ENCODE data around the gene FAM193B.

FAM193B gene

DNA sequence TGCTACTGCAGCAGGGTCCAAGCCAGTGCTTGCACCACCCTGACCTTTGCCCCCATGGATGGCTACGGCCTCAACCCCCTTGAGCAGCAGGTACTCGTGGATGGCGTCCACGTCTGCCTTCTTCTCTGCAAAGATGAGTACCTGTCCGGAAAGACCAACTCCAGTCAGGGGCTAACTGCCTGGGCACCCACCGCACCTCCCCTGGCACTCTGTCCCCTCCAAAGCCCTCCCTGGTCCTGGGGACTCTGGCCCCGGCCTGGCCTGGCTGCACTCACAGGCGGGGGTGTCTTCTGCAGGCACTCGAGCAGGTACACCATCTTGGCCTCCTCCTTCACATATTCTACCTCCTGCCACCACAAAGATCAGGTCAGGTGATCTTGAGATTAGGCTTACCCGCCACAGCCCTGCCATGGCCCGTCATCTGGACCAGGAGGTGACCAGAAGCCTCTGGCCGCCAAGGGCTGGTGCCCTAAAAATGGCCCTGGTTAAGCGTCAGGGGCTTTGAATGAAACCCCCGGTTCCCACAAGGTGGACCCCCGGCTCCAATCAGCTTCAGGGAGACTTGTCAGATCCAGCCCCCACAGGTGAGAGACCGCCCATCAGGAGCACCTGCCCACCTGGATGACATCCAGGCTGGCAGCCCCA is 41.5 kb downstream of the FAM193B start:
- no peak for DNase-seq

DNA sequence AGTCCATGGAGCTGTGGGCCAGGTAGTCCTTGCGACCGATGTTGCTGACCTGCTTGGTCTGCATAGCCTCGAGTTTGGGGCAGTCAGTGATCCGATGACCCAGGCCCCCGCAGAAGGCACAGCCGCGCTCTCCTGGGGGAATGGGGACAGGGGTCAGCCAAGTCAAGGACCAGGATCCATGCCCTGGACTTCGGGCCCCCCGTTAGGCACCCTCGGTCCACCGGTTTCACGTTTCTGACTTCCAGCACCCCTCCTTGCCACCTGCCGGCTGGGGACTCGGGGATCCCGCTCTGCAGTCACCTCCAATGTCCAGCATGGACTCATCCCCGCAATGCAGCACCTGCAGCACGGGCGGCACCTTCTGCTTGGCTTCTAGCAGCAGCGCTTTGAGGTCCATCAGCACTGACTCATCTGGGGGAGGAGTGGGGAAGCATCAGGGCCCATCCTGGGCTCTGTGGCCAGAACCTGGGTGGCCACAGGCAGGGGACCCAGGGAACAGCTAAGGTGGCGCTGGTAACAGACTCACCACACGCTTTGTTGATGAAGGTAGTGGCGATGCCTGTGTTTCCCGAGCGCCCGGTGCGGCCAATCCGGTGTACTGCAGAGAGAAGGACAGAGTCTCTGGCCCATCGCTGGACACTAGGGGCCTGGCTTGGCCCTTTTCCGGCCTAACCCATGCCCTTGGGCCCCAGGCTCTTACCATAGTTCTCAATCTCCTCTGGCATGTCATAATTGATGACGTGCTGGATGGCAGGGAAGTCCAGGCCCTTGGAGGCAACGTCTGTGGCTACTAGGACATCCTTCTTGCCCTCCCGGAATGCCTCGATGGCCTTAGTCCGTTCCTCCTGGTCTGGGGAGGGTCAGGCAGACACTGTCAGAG is 42.3 kb downstream of the FAM193B start:
- DNase-seq = no peak

- DNase-seq = no peak
Observed at GRCh38 chr5:177511181-177511580, 43.2 kb downstream of the FAM193B start.

DNA sequence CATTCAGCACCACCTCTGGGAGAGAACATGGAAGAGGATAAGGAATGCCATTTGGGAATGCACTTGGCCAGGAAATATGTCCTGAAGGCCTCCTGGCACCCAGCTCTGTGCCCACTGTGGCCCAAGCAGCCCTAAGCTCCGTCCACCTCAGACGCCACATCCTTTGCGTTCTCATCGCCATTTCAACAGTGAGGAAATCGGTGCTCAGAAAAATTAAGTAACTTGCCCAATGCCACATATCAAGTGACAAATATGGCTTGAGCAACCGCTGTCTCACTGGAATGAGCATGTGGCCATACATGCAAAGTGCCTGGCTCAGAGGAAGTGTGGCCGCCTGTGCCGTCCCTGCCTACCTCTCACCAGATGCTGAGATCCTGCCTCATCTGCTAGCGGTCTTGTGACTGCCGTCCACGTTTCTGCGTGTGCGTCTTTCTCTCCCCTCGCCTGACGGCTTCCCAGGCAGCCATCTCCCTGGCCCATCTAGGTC is 43.8 kb downstream of the FAM193B start:
- DNase-seq = no peak

DNA sequence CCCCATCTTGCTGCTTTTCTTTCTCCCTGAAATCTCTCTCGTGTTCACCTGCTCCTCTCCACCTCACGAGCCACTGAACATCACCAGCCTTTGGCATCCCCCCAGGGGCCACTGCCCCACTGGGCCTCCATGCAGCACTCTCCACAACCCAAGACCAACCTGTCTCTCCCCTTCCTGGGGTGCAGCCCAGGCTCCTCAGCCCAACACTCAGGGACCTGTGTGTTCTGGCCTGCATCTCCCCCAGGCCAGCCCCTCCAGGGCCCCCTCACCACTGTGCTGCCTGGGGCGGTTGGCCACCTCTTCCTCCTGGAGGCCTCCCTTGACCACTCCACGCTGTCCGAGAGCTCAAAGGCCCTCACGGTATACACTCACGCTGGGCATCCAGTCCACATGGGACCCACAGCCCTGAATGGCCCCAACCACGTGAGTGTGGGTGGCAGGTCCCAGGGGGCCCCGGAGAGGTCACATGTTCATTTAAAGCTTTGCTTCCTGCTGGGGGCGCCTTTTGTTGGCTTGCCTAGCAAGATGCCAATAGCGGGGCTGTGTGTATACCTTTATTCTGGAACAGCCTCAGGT is 44.3 kb downstream of the FAM193B start:
- DNase-seq = no peak

DNA sequence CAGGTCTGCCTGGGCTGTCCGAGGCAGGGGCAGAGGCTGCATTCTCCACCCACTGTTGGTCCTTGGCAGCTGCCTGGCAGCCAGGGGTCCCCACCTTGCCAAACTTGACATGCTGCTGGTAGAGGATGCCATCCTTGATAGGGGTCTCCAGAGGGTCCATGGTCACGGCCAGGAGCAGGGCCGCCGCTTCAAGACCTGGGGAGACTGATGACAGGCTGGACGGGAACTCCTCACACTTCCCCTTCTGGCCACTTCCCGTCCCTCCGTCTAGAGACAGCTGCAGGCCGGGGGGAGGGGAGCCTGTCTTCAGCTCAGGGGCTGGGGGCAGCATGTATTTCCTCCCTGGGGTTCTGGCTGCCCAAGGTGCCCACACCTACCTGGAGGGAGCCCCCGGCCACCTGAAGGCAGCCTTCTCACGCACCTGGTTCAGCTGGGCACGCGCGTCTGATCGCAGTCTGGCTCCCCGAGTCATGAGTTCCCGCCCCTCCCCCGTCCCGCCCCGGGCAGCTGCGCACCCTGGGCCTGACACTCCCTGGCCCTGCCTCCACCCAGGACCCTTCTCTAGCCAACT is 44.9 kb downstream of the FAM193B start, which contains the start of gene DOK3:
DOK3 (minus strand) TSS at position 446 of the 571 bp plus-strand sequence; CDS start at position 160, 286 bp downstream.
- DNase-seq = no peak

DNA sequence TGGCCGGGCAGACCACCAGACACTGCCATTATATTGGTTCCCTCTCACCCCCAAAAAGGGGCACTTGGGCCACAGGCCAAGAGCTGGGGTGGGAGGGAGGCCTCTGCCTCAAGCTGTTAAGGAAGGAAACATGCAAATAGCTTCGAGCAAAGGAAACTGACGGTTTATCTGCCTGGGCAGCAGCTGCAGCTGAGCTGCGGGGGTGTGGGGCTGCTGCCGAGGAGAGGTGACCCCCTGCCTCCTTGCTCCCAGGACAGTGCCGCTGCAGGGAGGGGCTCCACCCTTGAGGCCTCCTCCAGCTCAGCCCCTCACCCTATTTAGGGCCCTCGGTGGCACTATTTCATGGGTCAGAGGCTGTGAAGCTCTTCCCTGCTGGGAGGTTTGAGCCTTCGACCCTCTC is 45.5 kb downstream of the FAM193B start:
- DNase-seq = no peak

DNA sequence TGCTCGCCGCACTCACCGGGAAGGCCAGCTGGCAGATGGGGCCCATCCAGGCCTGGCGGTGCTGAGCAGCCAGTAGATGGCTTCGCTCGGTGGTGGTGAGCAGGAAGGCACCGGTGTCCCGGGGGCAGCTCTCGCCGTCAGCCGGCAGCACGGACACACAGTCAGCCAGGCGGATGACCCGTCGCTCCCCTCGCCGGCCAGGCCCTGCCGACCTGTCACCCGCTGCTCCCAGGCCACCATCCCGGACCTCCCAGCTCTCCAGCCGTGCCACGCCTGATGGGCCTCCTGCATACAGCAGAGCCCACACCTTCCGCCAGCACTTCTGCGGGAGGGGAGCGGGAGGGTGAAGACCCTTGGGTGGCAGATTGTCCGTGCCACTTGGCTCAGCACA is 46.1 kb downstream of the FAM193B start:
- no peak for DNase-seq

GRCh38 chr5:177507596-177508220 is 46.7 kb downstream of the FAM193B start:
- no peak for DNase-seq

- no peak for DNase-seq
Observed at GRCh38 chr5:177507165-177507564, 47.2 kb downstream of the FAM193B start.

GRCh38 chr5:177505075-177505474 is 49.3 kb downstream of the FAM193B start:
- DNase-seq = no peak

DNA sequence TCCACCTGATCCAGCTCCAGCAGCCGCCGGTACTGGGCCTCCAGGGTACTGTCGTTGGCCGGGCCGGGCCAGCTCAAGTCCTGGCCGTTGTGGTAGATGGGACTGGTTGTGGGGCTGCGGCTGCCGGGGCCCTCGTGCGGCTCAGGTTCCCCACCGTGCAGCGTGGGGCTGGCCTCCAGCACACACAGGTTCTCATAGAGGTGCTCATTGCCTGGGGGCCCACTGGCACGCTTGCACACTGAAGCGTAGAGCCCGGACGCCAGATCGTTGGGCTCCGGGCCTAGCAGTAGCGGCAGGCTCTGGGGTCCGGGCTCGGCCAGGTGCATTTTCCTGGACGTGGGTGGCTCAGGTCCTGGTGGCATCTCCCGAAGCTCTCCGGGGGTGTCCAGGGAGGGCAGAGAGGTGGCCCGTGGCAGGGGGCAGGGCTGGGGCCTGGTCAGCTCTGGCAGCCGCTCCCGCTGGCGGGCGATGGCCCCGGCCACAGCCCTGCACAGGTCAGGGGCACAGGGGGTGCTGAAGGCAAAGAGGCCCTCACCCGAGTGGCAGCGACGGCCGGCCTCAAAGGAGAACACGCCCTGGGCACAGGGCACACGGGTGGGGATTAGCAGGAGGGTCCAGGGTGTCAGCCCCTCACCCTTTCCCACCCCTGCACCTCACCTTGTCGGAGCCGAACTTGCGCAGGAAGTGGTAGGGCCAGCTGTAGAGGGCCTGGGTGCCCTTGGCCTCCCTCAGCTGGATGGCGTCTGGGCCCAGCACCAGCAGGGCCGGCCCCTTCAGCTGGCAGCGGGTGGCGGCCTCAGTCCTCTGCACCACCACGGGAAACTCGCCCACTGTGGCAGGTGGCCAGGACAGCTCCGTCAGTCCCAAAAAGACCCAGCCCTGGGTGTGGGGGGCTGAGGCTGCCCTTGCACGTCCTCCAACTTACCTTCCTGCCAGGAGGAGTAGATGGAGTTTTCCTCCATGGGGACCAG is 50.0 kb downstream of the FAM193B start:
- DNase-seq = no peak

DNA sequence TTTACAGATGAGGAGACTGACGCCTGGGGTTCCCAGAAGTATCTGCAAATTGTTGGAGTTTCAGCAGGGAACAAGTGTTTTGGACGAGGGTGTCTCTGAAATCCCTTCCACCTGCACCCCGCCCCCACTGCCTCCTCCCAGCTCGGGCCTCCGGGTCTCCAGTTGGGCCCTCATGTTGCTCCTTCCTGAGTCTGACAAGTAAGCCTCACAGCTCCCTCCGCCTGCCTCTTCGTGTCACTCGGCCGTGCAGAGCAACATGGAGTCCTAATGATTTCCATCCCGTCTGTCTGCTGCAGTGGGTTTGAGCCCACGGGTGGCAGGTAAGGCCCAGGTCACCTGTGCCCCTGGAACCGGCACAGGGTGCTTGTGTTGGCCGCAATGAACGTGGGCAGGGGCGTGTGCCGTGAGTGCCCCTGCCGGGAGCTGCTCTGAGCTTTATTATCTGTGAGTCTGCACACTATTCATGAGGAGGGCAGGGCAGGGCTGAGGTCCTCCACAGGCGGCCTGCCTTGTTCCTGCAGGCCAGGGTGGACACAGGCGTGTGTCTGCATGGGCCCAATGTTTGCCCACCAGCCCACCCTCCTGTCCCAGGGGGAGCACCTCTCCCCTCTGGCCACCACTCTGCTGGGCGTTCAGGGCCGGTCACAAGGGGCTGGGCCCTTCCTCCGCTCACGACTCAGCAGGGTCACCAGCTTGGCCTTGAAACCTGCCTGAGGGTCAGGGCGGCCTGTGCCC is 50.8 kb downstream of the FAM193B start:
- no peak for DNase-seq

GRCh38 chr5:177502886-177503285 is 51.5 kb downstream of the FAM193B start:
- no peak for DNase-seq

GRCh38 chr5:177501874-177502678 is 52.3 kb downstream of the FAM193B start:
- DNase-seq = no peak

- peak; percentile 70 to 83 (median 76) for DNase-seq
Observed at GRCh38 chr5:177500685-177501522, 53.5 kb downstream of the FAM193B start.

- DNase-seq = no peak
Observed at GRCh38 chr5:177499842-177500241, 54.5 kb downstream of the FAM193B start.

DNA sequence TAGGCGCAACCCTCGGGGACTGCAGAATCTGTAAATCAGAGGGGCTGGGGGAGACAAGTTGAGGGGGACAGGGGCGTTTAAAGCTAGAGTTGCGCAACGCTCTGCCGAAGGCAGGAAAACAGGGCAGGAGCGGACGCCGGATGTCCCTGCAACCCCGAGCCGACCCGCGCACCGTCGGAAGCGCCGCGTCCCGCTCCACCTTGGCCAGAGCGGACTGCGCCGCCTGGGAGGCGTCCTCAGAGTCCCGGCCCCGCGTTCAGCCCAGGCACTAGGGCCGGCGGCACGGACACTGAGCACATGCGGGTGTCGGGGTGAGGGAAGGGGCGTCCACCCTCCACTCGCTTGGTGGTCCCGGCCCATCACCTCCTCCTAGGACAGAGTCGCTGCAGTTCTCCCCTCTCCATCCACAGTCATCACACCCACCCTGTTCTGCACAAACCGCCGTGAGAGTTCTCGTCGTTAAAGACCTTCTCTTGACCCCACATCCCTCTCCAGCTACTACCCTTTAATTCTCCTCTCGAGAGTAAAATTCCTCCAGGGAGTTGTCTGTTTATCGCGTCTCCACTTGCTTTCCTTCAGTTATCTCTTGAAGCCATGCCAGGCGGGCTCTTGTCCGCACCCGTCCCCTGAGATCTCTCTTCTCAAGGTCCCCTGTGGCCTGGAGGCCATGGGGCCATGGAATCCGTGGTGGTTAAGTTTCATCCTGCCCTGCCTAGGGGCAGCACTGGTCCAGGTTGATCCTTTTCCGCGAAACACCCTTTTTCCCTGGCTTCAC is 56.2 kb downstream of the FAM193B start:
- DNase-seq = no peak
